ENCODE results near the gene HLA-DPA1.

The HLA-DPA1 gene

DNA sequence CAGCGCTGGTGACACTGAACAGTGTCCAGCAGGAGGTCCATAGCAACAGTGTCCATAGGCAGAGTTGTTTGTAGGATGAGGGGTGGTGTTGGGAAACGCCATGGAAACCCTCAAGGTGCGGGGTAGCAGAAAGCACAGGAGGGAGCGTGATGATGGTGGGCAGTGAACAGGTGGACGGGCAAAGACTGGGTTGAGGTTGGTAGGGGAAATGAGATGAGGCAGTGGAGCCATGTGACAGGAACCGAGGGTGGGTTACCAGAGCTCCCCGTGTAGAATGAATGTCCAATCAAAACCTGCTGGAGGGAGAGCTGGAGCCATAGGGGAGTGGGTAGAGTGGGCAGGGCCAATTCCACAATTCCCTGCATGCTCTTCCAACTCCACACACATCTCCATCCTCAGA is 40.3 kb upstream of the HLA-DPA1 start:
- H3K9ac ChIP-seq (ENCODE audit: low read depth, low read length, poor library complexity) = no peak overlapping the region
- peak overlapping the region; percentile 23 for H2BK12ac ChIP-seq (ENCODE audit: low read length)
- H3K23ac ChIP-seq (ENCODE audit: low read depth, low read length, poor library complexity) = no peak overlapping the region
- no peaks in the 10 kb centered on the region for H3K79me1 ChIP-seq (ENCODE audit: low read depth, low read length)
- H3K4me1 ChIP-seq (ENCODE audit: control insufficient read depth in 2 of 2, insufficient read depth in 1 of 2, low read depth in 1 of 2, low read length in 2 of 2) = peaks cover 5% of the 10 kb centered on the region in 2 donors
- no peak overlapping the region for H2AK5ac ChIP-seq (ENCODE audit: low read depth, low read length)
- H3K4me2 ChIP-seq (ENCODE audit: insufficient read depth, low read length, poor library complexity, severe bottlenecking) = no peak overlapping the region
- no peak overlapping the region for H2BK120ac ChIP-seq (ENCODE audit: low read depth, low read length)
- H4K8ac ChIP-seq (ENCODE audit: low read depth, low read length) = no peak overlapping the region
- H2BK15ac ChIP-seq (ENCODE audit: low read length) = no peak overlapping the region
- H3K27me3 ChIP-seq (ENCODE audit: control insufficient read depth in 3 of 3, insufficient read depth in 3 of 3, low read depth in 1 of 3, low read length in 3 of 3) = peaks cover 0 to 56% (median 5%) of the 10 kb centered on the region in 3 experiments
- peak overlapping the region; percentile 3 for H3K18ac ChIP-seq (ENCODE audit: low read length)
- no peak overlapping the region for H3K27ac ChIP-seq (replicated peaks; ENCODE audit: low read length)
- H3K9me3 ChIP-seq (replicated peaks in 1 of 2; ENCODE audit: control insufficient read depth in 2 of 2, insufficient read depth in 1 of 2, low read depth in 1 of 2, low read length in 2 of 2) = no peaks in the 10 kb centered on the region
- no peaks in the 10 kb centered on the region for H3K36me3 ChIP-seq (replicated peaks in 1 of 2; ENCODE audit: control insufficient read depth in 2 of 2, insufficient read depth in 2 of 2, low read length in 2 of 2)
- no peak overlapping the region for H3K4me3 ChIP-seq (ENCODE audit: low read length in 2 of 2)
- H3K14ac ChIP-seq (ENCODE audit: low read length) = no peak overlapping the region
- no peak overlapping the region for H2AFZ ChIP-seq (ENCODE audit: low read length)
- no peak overlapping the region for H3K4ac ChIP-seq (ENCODE audit: low read length)
- H2BK5ac ChIP-seq (ENCODE audit: low read length) = no peak overlapping the region
- no CpG with 5 or more reads among the region's 7 CpGs for WGBS, 2 donors (ENCODE audit: extremely low coverage in 2 of 2, insufficient read length in 2 of 2, insufficient replicate concordance in 1 of 2)
- no peak overlapping the region for H4K91ac ChIP-seq (ENCODE audit: low read depth, low read length, poor library complexity)
- no peak for DNase-seq (ENCODE audit: low spot score)

DNA sequence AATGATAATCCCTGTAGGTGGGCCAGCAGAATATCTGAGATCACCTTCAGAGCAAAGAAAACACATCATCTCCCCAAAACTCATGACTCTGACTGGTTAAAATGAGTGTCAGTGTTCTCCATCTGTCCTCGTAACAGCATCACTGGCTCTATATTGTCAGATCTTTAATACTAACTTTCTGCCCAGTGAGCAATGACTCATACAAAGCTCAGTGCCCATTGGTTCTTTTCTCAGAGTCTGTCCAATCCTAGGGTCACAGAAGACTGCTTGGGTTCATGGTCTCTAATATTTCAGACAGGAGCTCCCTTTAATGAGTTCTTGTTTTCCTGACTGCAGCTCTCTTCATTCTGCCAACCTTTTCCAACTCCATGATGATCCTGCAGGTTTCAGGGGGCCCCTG is 38.7 kb upstream of the HLA-DPA1 start:
- H2BK12ac ChIP-seq (ENCODE audit: low read length) = no peak overlapping the region
- H3K14ac ChIP-seq (ENCODE audit: low read length) = no peak overlapping the region
- no peak overlapping the region for H2BK15ac ChIP-seq (ENCODE audit: low read length)
- H3K4me2 ChIP-seq (ENCODE audit: insufficient read depth, low read length, poor library complexity, severe bottlenecking) = no peak overlapping the region
- no CpG with 5 or more reads among the region's 1 CpG for WGBS, 2 donors (ENCODE audit: extremely low coverage in 2 of 2, insufficient read length in 2 of 2, insufficient replicate concordance in 1 of 2)
- no peaks in the 10 kb centered on the region for H3K9me3 ChIP-seq (replicated peaks in 1 of 2; ENCODE audit: control insufficient read depth in 2 of 2, insufficient read depth in 1 of 2, low read depth in 1 of 2, low read length in 2 of 2)
- no peak overlapping the region for H3K27ac ChIP-seq (replicated peaks; ENCODE audit: low read length)
- no peak overlapping the region for H3K4me3 ChIP-seq (ENCODE audit: low read length in 2 of 2)
- no peak for DNase-seq (ENCODE audit: low spot score)
- peaks cover 0 to 60% (median under 1%) of the 10 kb centered on the region in 3 experiments for H3K27me3 ChIP-seq (ENCODE audit: control insufficient read depth in 3 of 3, insufficient read depth in 3 of 3, low read depth in 1 of 3, low read length in 3 of 3)
- no peak overlapping the region for H2AK5ac ChIP-seq (ENCODE audit: low read depth, low read length)
- H3K4ac ChIP-seq (ENCODE audit: low read length) = no peak overlapping the region
- no peak overlapping the region for H4K91ac ChIP-seq (ENCODE audit: low read depth, low read length, poor library complexity)
- no peak overlapping the region for H2BK120ac ChIP-seq (ENCODE audit: low read depth, low read length)
- H4K8ac ChIP-seq (ENCODE audit: low read depth, low read length) = no peak overlapping the region
- no peak overlapping the region for H2BK5ac ChIP-seq (ENCODE audit: low read length)
- H3K23ac ChIP-seq (ENCODE audit: low read depth, low read length, poor library complexity) = no peak overlapping the region
- no peaks in the 10 kb centered on the region for H3K79me1 ChIP-seq (ENCODE audit: low read depth, low read length)
- H3K4me1 ChIP-seq (ENCODE audit: control insufficient read depth in 2 of 2, insufficient read depth in 1 of 2, low read depth in 1 of 2, low read length in 2 of 2) = peaks cover under 1 to 5% of the 10 kb centered on the region in 2 donors
- no peaks in the 10 kb centered on the region for H3K36me3 ChIP-seq (replicated peaks in 1 of 2; ENCODE audit: control insufficient read depth in 2 of 2, insufficient read depth in 2 of 2, low read length in 2 of 2)
- no peak overlapping the region for H3K9ac ChIP-seq (ENCODE audit: low read depth, low read length, poor library complexity)
- no peak overlapping the region for H3K18ac ChIP-seq (ENCODE audit: low read length)
- no peak overlapping the region for H2AFZ ChIP-seq (ENCODE audit: low read length)

GRCh38 chr6:33108307-33108706 is 34.9 kb upstream of the HLA-DPA1 start:
- no CpG with 5 or more reads among the region's 2 CpGs for WGBS, 2 donors (ENCODE audit: extremely low coverage in 2 of 2, insufficient read length in 2 of 2, insufficient replicate concordance in 1 of 2)
- no peaks in the 10 kb centered on the region for H3K36me3 ChIP-seq (replicated peaks in 1 of 2; ENCODE audit: control insufficient read depth in 2 of 2, insufficient read depth in 2 of 2, low read length in 2 of 2)
- H3K27ac ChIP-seq (replicated peaks; ENCODE audit: low read length) = no peak overlapping the region
- H2BK15ac ChIP-seq (ENCODE audit: low read length) = no peak overlapping the region
- H2AK5ac ChIP-seq (ENCODE audit: low read depth, low read length) = no peak overlapping the region
- peaks cover 0 to 40% (median 0%) of the 10 kb centered on the region in 3 experiments for H3K27me3 ChIP-seq (ENCODE audit: control insufficient read depth in 3 of 3, insufficient read depth in 3 of 3, low read depth in 1 of 3, low read length in 3 of 3)
- H3K23ac ChIP-seq (ENCODE audit: low read depth, low read length, poor library complexity) = no peak overlapping the region
- no peak overlapping the region for H3K18ac ChIP-seq (ENCODE audit: low read length)
- H3K79me1 ChIP-seq (ENCODE audit: low read depth, low read length) = no peaks in the 10 kb centered on the region
- peak overlapping the region; percentile 36 for H3K9ac ChIP-seq (ENCODE audit: low read depth, low read length, poor library complexity)
- H2BK5ac ChIP-seq (ENCODE audit: low read length) = no peak overlapping the region
- no peak overlapping the region for H2BK12ac ChIP-seq (ENCODE audit: low read length)
- H3K4me3 ChIP-seq (ENCODE audit: low read length in 2 of 2) = no peak overlapping the region
- no peak overlapping the region for H2BK120ac ChIP-seq (ENCODE audit: low read depth, low read length)
- DNase-seq (ENCODE audit: low spot score) = no peak
- no peaks in the 10 kb centered on the region for H3K4me1 ChIP-seq (ENCODE audit: control insufficient read depth in 2 of 2, insufficient read depth in 1 of 2, low read depth in 1 of 2, low read length in 2 of 2)
- H3K4ac ChIP-seq (ENCODE audit: low read length) = no peak overlapping the region
- no peak overlapping the region for H4K8ac ChIP-seq (ENCODE audit: low read depth, low read length)
- H3K9me3 ChIP-seq (replicated peaks in 1 of 2; ENCODE audit: control insufficient read depth in 2 of 2, insufficient read depth in 1 of 2, low read depth in 1 of 2, low read length in 2 of 2) = no peaks in the 10 kb centered on the region
- no peak overlapping the region for H4K91ac ChIP-seq (ENCODE audit: low read depth, low read length, poor library complexity)
- H2AFZ ChIP-seq (ENCODE audit: low read length) = no peak overlapping the region
- H3K14ac ChIP-seq (ENCODE audit: low read length) = no peak overlapping the region
- H3K4me2 ChIP-seq (ENCODE audit: insufficient read depth, low read length, poor library complexity, severe bottlenecking) = no peak overlapping the region

- H2AFZ ChIP-seq (ENCODE audit: low read length) = no peak overlapping the region
- no peak overlapping the region for H3K9ac ChIP-seq (ENCODE audit: low read depth, low read length, poor library complexity)
- H2BK12ac ChIP-seq (ENCODE audit: low read length) = no peak overlapping the region
- no peaks in the 10 kb centered on the region for H3K79me1 ChIP-seq (ENCODE audit: low read depth, low read length)
- H3K27me3 ChIP-seq (ENCODE audit: control insufficient read depth in 3 of 3, insufficient read depth in 3 of 3, low read depth in 1 of 3, low read length in 3 of 3) = peaks cover 0 to 35% (median 0%) of the 10 kb centered on the region in 3 experiments
- WGBS, 2 donors (ENCODE audit: extremely low coverage in 2 of 2, insufficient read length in 2 of 2, insufficient replicate concordance in 1 of 2) = no CpG with 5 or more reads among the region's 2 CpGs
- no peak overlapping the region for H3K23ac ChIP-seq (ENCODE audit: low read depth, low read length, poor library complexity)
- no peaks in the 10 kb centered on the region for H3K9me3 ChIP-seq (replicated peaks in 1 of 2; ENCODE audit: control insufficient read depth in 2 of 2, insufficient read depth in 1 of 2, low read depth in 1 of 2, low read length in 2 of 2)
- H2BK15ac ChIP-seq (ENCODE audit: low read length) = no peak overlapping the region
- no peak overlapping the region for H4K91ac ChIP-seq (ENCODE audit: low read depth, low read length, poor library complexity)
- no peak overlapping the region for H2BK120ac ChIP-seq (ENCODE audit: low read depth, low read length)
- H3K14ac ChIP-seq (ENCODE audit: low read length) = no peak overlapping the region
- no peak overlapping the region for H3K4ac ChIP-seq (ENCODE audit: low read length)
- no peak overlapping the region for H2BK5ac ChIP-seq (ENCODE audit: low read length)
- no peaks in the 10 kb centered on the region for H3K4me1 ChIP-seq (ENCODE audit: control insufficient read depth in 2 of 2, insufficient read depth in 1 of 2, low read depth in 1 of 2, low read length in 2 of 2)
- no peaks in the 10 kb centered on the region for H3K36me3 ChIP-seq (replicated peaks in 1 of 2; ENCODE audit: control insufficient read depth in 2 of 2, insufficient read depth in 2 of 2, low read length in 2 of 2)
- no peak for DNase-seq (ENCODE audit: low spot score)
- H3K4me2 ChIP-seq (ENCODE audit: insufficient read depth, low read length, poor library complexity, severe bottlenecking) = no peak overlapping the region
- H2AK5ac ChIP-seq (ENCODE audit: low read depth, low read length) = no peak overlapping the region
- no peak overlapping the region for H3K4me3 ChIP-seq (ENCODE audit: low read length in 2 of 2)
- no peak overlapping the region for H3K18ac ChIP-seq (ENCODE audit: low read length)
- no peak overlapping the region for H4K8ac ChIP-seq (ENCODE audit: low read depth, low read length)
- no peak overlapping the region for H3K27ac ChIP-seq (replicated peaks; ENCODE audit: low read length)
Observed at GRCh38 chr6:33107641-33108040, 34.2 kb upstream of the HLA-DPA1 start.
